ENCODE results near the gene TGM2. TPM values are rescaled to one million over a fixed set of nuclear protein-coding genes. Genes with fewer than 3 reads are reported as not detected.

TGM2 gene
- total and polyA plus RNA-seq, 2 experiments from 2014 or later: 119 to 275 TPM

DNA sequence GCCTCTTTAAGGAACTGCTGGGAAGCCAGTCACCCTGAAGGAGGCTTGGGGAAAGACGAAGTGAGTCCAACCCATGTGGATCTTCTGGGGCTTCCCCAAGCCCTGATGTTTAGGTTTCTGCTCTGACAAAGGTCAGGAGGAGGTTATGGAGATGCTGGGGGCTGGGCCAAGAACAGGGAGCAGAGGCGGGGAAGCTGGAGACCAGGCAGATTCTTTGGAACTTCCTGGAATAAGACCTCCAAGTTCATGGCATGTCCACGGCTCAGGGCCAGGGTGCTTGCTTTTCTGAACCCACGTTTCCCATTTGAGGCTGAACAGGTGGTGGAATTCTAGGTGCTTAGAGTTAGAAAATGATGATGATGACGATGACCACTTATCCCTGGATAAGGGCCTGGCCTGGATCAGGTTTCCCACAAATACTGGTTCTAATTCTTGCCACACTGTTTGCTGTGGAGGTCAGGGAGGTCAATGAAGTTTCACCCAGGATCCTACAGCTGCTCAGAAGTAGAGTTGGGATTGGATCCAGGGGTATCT is 30.0 kb upstream of the TGM2 start:
- Histone ChIP-seq H3K4me1 (ENCODE audit: low read depth) (no peaks in the 10 kb centered on the region), H3K27me3 (no peaks in the 10 kb centered on the region), H3K9me3 (ENCODE audit: low read depth) (no peaks in the 10 kb centered on the region), H3K27ac (no peak overlapping the region), H3K4me3 (no peak overlapping the region), H3K36me3 (no peaks in the 10 kb centered on the region)
- TF ChIP-seq CTCF (IDR thresholded peaks at IDR 0.05; ENCODE audit: low read depth, low read length): no peak
- no peak for DNase-seq (ENCODE audit: low read depth in 1 of 2, low spot score in 1 of 2)

DNA sequence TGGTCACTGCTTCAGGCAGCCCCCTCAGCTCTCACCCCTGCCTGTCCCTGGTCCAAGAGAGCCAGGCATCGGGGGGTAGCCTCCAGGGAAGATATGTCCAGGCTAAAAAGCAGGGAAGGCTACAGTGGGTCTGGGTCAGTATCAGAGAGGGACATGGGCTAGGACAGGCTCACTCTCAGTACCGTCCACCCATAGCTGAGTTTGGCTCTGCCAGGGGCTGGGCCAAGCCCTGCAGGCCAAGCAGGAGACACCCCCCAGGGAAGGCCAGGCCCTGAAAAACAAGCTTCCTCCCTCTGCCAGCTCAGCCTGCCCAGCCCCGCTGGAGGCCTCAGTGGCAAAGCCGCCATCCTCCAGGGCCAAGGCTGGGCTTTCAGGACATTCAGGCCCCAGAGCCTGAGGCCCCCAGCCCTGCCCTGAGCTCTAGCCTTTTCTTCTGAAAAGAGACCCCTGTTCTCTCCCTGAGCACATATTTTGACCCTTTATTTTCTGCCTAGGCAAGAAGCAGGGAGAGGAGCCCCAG is 28.6 kb upstream of the TGM2 start:
- no peak for TF ChIP-seq CTCF (IDR thresholded peaks at IDR 0.05; ENCODE audit: low read depth, low read length)
- DNase-seq (ENCODE audit: low read depth in 1 of 2, low spot score in 1 of 2): no peak
- no peak overlapping the region for H3K27ac ChIP-seq

GRCh38 chr20:38192323-38192885 is 27.3 kb upstream of the TGM2 start:
- no peak overlapping the region for H3K27ac ChIP-seq
- no peaks in the 10 kb centered on the region for H3K9me3 ChIP-seq (ENCODE audit: low read depth)
- no peak for TF ChIP-seq CTCF (IDR thresholded peaks at IDR 0.05; ENCODE audit: low read depth, low read length)
- no peaks in the 10 kb centered on the region for H3K27me3 ChIP-seq
- H3K4me3 ChIP-seq: no peak overlapping the region
- DNase-seq (ENCODE audit: low read depth in 1 of 2, low spot score in 1 of 2): no peak
- no peaks in the 10 kb centered on the region for H3K4me1 ChIP-seq (ENCODE audit: low read depth)
- H3K36me3 ChIP-seq: no peaks in the 10 kb centered on the region

More for the DNA sequence above, 28.6 kb upstream of the TGM2 start:
- Histone ChIP-seq H3K36me3 (no peaks in the 10 kb centered on the region), H3K4me1 (ENCODE audit: low read depth) (no peaks in the 10 kb centered on the region), H3K4me3 (no peak overlapping the region), H3K27me3 (no peaks in the 10 kb centered on the region), H3K9me3 (ENCODE audit: low read depth) (no peaks in the 10 kb centered on the region)

- TF ChIP-seq CTCF (IDR thresholded peaks at IDR 0.05; ENCODE audit: low read depth, low read length): no peak
- Histone ChIP-seq H3K4me1 (ENCODE audit: low read depth) (no peaks in the 10 kb centered on the region), H3K9me3 (ENCODE audit: low read depth) (no peaks in the 10 kb centered on the region), H3K36me3 (no peaks in the 10 kb centered on the region), H3K27me3 (no peaks in the 10 kb centered on the region), H3K27ac (no peak overlapping the region), H3K4me3 (no peak overlapping the region)
- no peak for DNase-seq (ENCODE audit: low read depth in 1 of 2, low spot score in 1 of 2)
Observed at GRCh38 chr20:38191654-38192053, 26.6 kb upstream of the TGM2 start.

- no peak for DNase-seq (ENCODE audit: low read depth in 1 of 2, low spot score in 1 of 2)
- Histone ChIP-seq H3K36me3 (no peaks in the 10 kb centered on the region), H3K4me3 (no peak overlapping the region), H3K9me3 (ENCODE audit: low read depth) (no peaks in the 10 kb centered on the region), H3K27ac (no peak overlapping the region), H3K4me1 (ENCODE audit: low read depth) (no peaks in the 10 kb centered on the region), H3K27me3 (no peaks in the 10 kb centered on the region)
- TF ChIP-seq CTCF (IDR thresholded peaks at IDR 0.05; ENCODE audit: low read depth, low read length): no peak
Observed at GRCh38 chr20:38190936-38191371, 25.9 kb upstream of the TGM2 start.

Data from cardiac muscle cell (in vitro differentiated cells and primary cell).